Fibroblast of the aortic adventitia (primary cell): Measurements from ENCODE around the gene CHMP4A. TPM values are rescaled to one million over a fixed set of nuclear protein-coding genes. Genes with fewer than 3 reads are reported as not detected.

Experiments
- DNase-seq: peaks from one replicate; pipeline ENCODE4 v3.0.0-alpha.2; 2010; ENCODE audit warnings: low read depth
- H3K4me3 ChIP-seq: 2 replicates; pipeline ENCODE4 v1.5.1; 2011; ENCODE audit warnings: low read depth, mild to moderate bottlenecking, control low read depth, low read length, moderate library complexity
- CTCF ChIP-seq: IDR thresholded peaks from 2 replicates; pipeline ENCODE4 v1.5.1; 2011; ENCODE audit warnings: mild to moderate bottlenecking, low read length, control low read depth, inconsistent platforms; ENCODE audit not compliant: insufficient read depth
- total RNA-seq: library from RNA; depleted of rRNA; stranded (reverse); fragments of >200 nt; gene quantifications from 2 replicates; pipeline ENCODE4 v1.2.3, GENCODE V29; 2012; ENCODE audit warnings: low replicate concordance

CHMP4A gene
- total RNA-seq = 70.7 and 159 TPM in 2 replicates

- peak within 1 kb of the TSS; percentile 71 for H3K4me3 ChIP-seq
- peak; percentile 97 for DNase-seq
- peak; percentile 42 for TF ChIP-seq CTCF
These were observed at the start of gene CHMP4A for GRCh38 chr14:24212924-24213865. CHMP4A (minus strand) TSS chr14:24213488; CDS start chr14:24213439, 49 bp downstream.

GRCh38 chr14:24261969-24262327, 48.7 kb upstream of the CHMP4A start:
- no peak for TF ChIP-seq CTCF
- H3K4me3 ChIP-seq = no peak overlapping the region
- no peak for DNase-seq

- TF ChIP-seq CTCF = no peak
- no peak overlapping the region for H3K4me3 ChIP-seq
- no peak for DNase-seq
These were observed 48.1 kb upstream of the CHMP4A start for GRCh38 chr14:24261256-24261968.

- H3K4me3 ChIP-seq = no peak overlapping the region
- TF ChIP-seq CTCF = no peak
- DNase-seq = no peak
These were observed 47.5 kb upstream of the CHMP4A start for GRCh38 chr14:24260780-24261157.

- DNase-seq = no peak
- TF ChIP-seq CTCF = no peak
These were observed 46.9 kb upstream of the CHMP4A start for GRCh38 chr14:24260026-24260779.

GRCh38 chr14:24259282-24260025, 46.2 kb upstream of the CHMP4A start:
- TF ChIP-seq CTCF = no peak
- H3K4me3 ChIP-seq = no peak overlapping the region
- DNase-seq = peak; percentile 75

More at GRCh38 chr14:24260026-24260779, 46.9 kb upstream of the CHMP4A start:
- H3K4me3 ChIP-seq = no peak overlapping the region
